SK-N-MC (cell line): ENCODE data around the gene NDUFB1.
A peak's percentile ranks its signal among the peaks of the same experiment; 100 is the strongest.

ENCODE experiments used
- EZH2 ChIP-seq: fragments of 200-600 bp; sonication (generic); IDR thresholded peaks from one replicate; pipeline ENCODE4 v1.6.1; 2017; ENCODE audit warnings: antibody characterized with exemption
- FOXP2 ChIP-seq: optimal IDR thresholded peaks from 2 replicates; pipeline ENCODE3; 2011; ENCODE audit warnings: mild to moderate bottlenecking, moderate library complexity; ENCODE audit not compliant: insufficient read depth; ENCODE audit errors: extremely low read length, control extremely low read depth
- POLR2AphosphoS5 ChIP-seq: IDR thresholded peaks from 2 replicates; pipeline ENCODE4 v1.6.1; 2012; ENCODE audit warnings: mild to moderate bottlenecking, low read depth, low read length, borderline replicate concordance

DNA sequence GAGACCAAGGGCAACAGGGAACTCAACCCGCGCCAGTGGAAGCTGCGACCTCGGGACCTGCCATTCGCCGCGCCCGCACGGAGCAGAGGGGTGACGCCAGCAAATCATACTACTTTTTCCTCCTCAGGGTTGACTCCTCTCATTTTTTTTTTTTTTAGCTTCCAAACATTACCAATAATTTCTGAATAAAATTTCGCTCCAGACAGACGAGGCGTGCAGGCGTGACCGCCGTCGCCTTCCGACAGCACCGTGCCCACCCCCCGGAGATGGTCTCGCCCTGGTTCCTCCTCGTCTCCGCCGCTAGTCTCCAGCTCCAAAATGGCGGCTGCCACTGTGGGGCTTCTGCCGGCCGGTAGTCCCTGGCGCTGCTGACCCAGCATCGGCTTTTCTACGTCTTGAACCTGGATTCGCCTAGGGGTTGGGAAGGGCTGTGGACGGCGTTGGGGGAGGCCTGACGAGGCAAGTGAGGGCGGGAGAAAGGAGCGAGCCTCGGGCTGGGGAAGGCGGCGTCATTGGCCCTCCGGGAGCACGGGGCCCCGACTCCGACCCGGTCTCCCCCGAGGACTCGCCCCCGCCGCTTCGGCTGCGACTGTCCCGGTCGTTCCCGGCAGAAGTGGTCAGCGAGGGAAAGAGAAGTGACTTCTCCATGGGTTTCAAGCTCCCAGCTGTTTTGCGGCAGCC is at the start of gene NDUFB1, which contains the start of gene CPSF2:
- TF ChIP-seq POLR2AphosphoS5 (peak; percentile 96), EZH2 (no peak), FOXP2 (no peak)
